Measurements from ENCODE around the gene MOSPD3.

MOSPD3 gene

GRCh38 chr7:100640517-100641440 is 28.4 kb downstream of the MOSPD3 start:
- DNase-seq (ENCODE audit: low read depth in 2 of 2), result no peak
- TF ChIP-seq CTCF (IDR thresholded peaks at IDR 0.05; ENCODE audit: low read depth, low read length), result no peak
- H3K4me3 ChIP-seq (replicated peaks in 1 of 2; ENCODE audit: low read depth in 2 of 2, low read length in 2 of 2), result no peak overlapping the region

GRCh38 chr7:100641463-100641859 is 29.1 kb downstream of the MOSPD3 start, which contains the start of gene TFR2:
TSS of gene TFR2 (minus strand) at chr7:100641552. CDS start at chr7:100641509, 43 bp downstream.
- TF ChIP-seq CTCF (IDR thresholded peaks at IDR 0.05; ENCODE audit: low read depth, low read length), result no peak
- no peak within 1 kb of the TSS for H3K4me3 ChIP-seq (replicated peaks in 1 of 2; ENCODE audit: low read depth in 2 of 2, low read length in 2 of 2)
- DNase-seq (ENCODE audit: low read depth in 2 of 2), result no peak

GRCh38 chr7:100641860-100642533 is 29.7 kb downstream of the MOSPD3 start:
- TF ChIP-seq CTCF (IDR thresholded peaks at IDR 0.05; ENCODE audit: low read depth, low read length), result no peak
- no peak for DNase-seq (ENCODE audit: low read depth in 2 of 2)
- no peak overlapping the region for H3K4me3 ChIP-seq (replicated peaks in 1 of 2; ENCODE audit: low read depth in 2 of 2, low read length in 2 of 2)

GRCh38 chr7:100642534-100642907 is 30.2 kb downstream of the MOSPD3 start:
- no peak overlapping the region for H3K4me3 ChIP-seq (replicated peaks in 1 of 2; ENCODE audit: low read depth in 2 of 2, low read length in 2 of 2)
- DNase-seq (ENCODE audit: low read depth in 2 of 2), result no peak
- TF ChIP-seq CTCF (IDR thresholded peaks at IDR 0.05; ENCODE audit: low read depth, low read length), result no peak

- peak in 1 of 2 donors; percentile 16 for DNase-seq (ENCODE audit: low read depth in 2 of 2)
- H3K4me3 ChIP-seq (replicated peaks in 1 of 2; ENCODE audit: low read depth in 2 of 2, low read length in 2 of 2), result no peak overlapping the region
- no peak for TF ChIP-seq CTCF (IDR thresholded peaks at IDR 0.05; ENCODE audit: low read depth, low read length)
Observed at GRCh38 chr7:100649826-100650565, 37.7 kb downstream of the MOSPD3 start.

- no peak for TF ChIP-seq CTCF (IDR thresholded peaks at IDR 0.05; ENCODE audit: low read depth, low read length)
- no peak overlapping the region for H3K4me3 ChIP-seq (replicated peaks in 1 of 2; ENCODE audit: low read depth in 2 of 2, low read length in 2 of 2)
- no peak for DNase-seq (ENCODE audit: low read depth in 2 of 2)
Observed at GRCh38 chr7:100654908-100655831, 42.8 kb downstream of the MOSPD3 start.

All from cardiac fibroblast (primary cell).